CD4-positive, alpha-beta T cell (primary cell): ENCODE measurements around the gene P2RY13. TPM values are rescaled to one million over a fixed set of nuclear protein-coding genes. Genes with fewer than 3 reads are reported as not detected.

Experiments
- ATAC-seq: fragments of 200-7000 bp; cut with Tn5 transposase; one replicate; pipeline ENCODE4 v1.10.0; 2022; ENCODE audit warnings: mild to moderate bottlenecking; ENCODE audit not compliant: poor library complexity
- CTCF ChIA-PET: fragments of 350-600 bp; sonication (Branson Sonifier 250); formaldehyde crosslinking; loops from one replicate; lab custom pipeline; 2021; ENCODE audit warnings: antibody characterized with exemption, inconsistent platforms; lab: Charles Lee
- POLR2A ChIA-PET: fragments of 350-600 bp; sonication (Branson Sonifier 250); formaldehyde crosslinking; loops from one replicate; lab custom pipeline; 2021; ENCODE audit warnings: antibody characterized with exemption, inconsistent platforms; lab: Charles Lee
- DNase-seq, 14 experiments: peaks; one replicate each; pipeline ENCODE4 v3.0.0-alpha.2; 2013 to 2020; ENCODE audit warnings: mixed read lengths in 2 of 14
- H3K27ac ChIP-seq, 2 donors: one replicate each; pipeline versions ENCODE4 v1.5.1 to v1.7.0; 2013; ENCODE audit warnings: low read length in 2 of 2, low read depth in 1 of 2, mild to moderate bottlenecking in 1 of 2
- H3K27me3 ChIP-seq, 2 experiments: 1 replicate in 1 of 2; 2 replicates in 1 of 2; pipeline versions ENCODE4 v1.6.1 to v1.7.0; 2013; ENCODE audit warnings: low read length in 2 of 2, control low read depth in 1 of 2, mild to moderate bottlenecking in 1 of 2, moderate library complexity in 1 of 2; ENCODE audit not compliant: insufficient read depth in 2 of 2, control insufficient read depth in 1 of 2
- H3K36me3 ChIP-seq: one replicate; pipeline ENCODE4 v1.6.1; 2013; ENCODE audit warnings: low read length, control low read depth; ENCODE audit not compliant: insufficient read depth
- H3K4me1 ChIP-seq: one replicate; pipeline ENCODE4 v1.6.1; 2013; ENCODE audit warnings: low read length, control low read depth; ENCODE audit not compliant: insufficient read depth
- H3K4me3 ChIP-seq: one replicate; pipeline ENCODE4 v1.5.1; 2013; ENCODE audit warnings: mild to moderate bottlenecking, low read length, moderate library complexity
- H3K9me3 ChIP-seq, 2 experiments: 1 replicate in 1 of 2; 2 replicates in 1 of 2; pipeline versions ENCODE4 v1.6.1 to v1.7.0; 2013; ENCODE audit warnings: low read length in 2 of 2, mild to moderate bottlenecking in 2 of 2, control low read depth in 1 of 2, moderate library complexity in 1 of 2; ENCODE audit not compliant: control insufficient read depth in 1 of 2, insufficient read depth in 1 of 2
- H3K27ac Mint-ChIP-seq: one replicate; pipeline ENCODE4 v1.8.0; 2020; ENCODE audit warnings: mixed read lengths
- H3K27me3 Mint-ChIP-seq: one replicate; pipeline ENCODE4 v1.8.0; 2021; ENCODE audit warnings: mixed read lengths
- H3K36me3 Mint-ChIP-seq: one replicate; pipeline ENCODE4 v1.8.0; 2021; ENCODE audit warnings: low read depth, mixed read lengths
- H3K4me1 Mint-ChIP-seq: one replicate; pipeline ENCODE4 v1.8.0; 2021; ENCODE audit warnings: low read depth, mixed read lengths
- H3K4me3 Mint-ChIP-seq: one replicate; pipeline ENCODE4 v1.8.0; 2020; ENCODE audit warnings: mild to moderate bottlenecking, mixed read lengths
- H3K9me3 Mint-ChIP-seq: one replicate; pipeline ENCODE4 v1.8.0; 2020; ENCODE audit warnings: mixed read lengths
- intact Hi-C, 2 experiments: fragments of 100-400 bp; cut with DNase I in 1 of 2; cut with micrococcal nuclease in 1 of 2; formaldehyde crosslinking; loops; one replicate each; pipeline versions ENCODE4 v1.15.1 to v1.9.0; 2023 to 2025; cut with DNase I, micrococcal nuclease
- total RNA-seq, 174 experiments: library from RNA in 2 of 174; stranded (reverse) in 2 of 174; gene quantifications; one replicate each; pipeline ENCODE4 v1.2.3 and lab custom pipeline; 2021 to 2026
- TF ChIP-seq, protein P1 (sequence below): fragments of 200-600 bp; IDR thresholded peaks from one replicate; pipeline ENCODE4 v1.8.0; 2022; ENCODE audit warnings: antibody characterized with exemption, mild to moderate bottlenecking

P2RY13 gene
- total RNA-seq, 2 experiments from 2014 or later: 0.08 TPM; not detected in 1

DNA sequence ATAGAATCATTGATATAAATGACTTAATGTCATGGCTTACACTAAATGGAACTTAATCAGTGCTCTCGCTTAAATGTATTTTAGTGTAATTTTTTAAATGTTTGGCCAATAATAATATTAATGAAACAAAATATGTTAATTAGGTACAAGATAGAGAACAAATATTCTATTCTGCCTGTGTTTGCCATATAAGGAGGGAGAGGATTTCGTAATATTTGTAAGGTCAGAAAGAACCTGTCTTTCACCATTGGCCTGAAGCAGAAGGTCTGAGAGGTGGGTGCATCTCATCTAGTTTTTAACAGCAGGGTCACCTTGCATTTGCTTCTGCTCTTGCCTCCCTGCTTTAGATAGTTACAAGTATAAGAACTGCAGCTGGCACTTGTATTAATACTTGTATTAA, 15.2 kb downstream of the P2RY13 start:
- no peaks in the 10 kb centered on the region for H3K27me3 Mint-ChIP-seq
- H3K4me3 ChIP-seq: no peak overlapping the region
- intact Hi-C loops: no loop called here
- H3K4me1 ChIP-seq: no peaks in the 10 kb centered on the region
- ChIA-PET POLR2A (interaction anchor here (0.9 kb wide), 1 partner anchor 10 kb away, joined by 3 read pairs; no protein-coding TSS in a partner anchor), CTCF (interaction anchor here (1.0 kb wide), 1 partner anchor 10 kb away, joined by 3 read pairs; no protein-coding TSS in a partner anchor)
- no peaks in the 10 kb centered on the region for H3K36me3 ChIP-seq
- no peak overlapping the region for H3K4me3 Mint-ChIP-seq
- no peak for ATAC-seq
- H3K9me3 ChIP-seq: no peaks in the 10 kb centered on the region
- no peak overlapping the region for H3K27ac Mint-ChIP-seq
- no peaks in the 10 kb centered on the region for H3K36me3 Mint-ChIP-seq
- no peak for DNase-seq
- no peaks in the 10 kb centered on the region for H3K9me3 Mint-ChIP-seq
- H3K27me3 ChIP-seq: peaks cover 0 to 5% of the 10 kb centered on the region in 2 experiments
- TF ChIP-seq, protein P1, sequence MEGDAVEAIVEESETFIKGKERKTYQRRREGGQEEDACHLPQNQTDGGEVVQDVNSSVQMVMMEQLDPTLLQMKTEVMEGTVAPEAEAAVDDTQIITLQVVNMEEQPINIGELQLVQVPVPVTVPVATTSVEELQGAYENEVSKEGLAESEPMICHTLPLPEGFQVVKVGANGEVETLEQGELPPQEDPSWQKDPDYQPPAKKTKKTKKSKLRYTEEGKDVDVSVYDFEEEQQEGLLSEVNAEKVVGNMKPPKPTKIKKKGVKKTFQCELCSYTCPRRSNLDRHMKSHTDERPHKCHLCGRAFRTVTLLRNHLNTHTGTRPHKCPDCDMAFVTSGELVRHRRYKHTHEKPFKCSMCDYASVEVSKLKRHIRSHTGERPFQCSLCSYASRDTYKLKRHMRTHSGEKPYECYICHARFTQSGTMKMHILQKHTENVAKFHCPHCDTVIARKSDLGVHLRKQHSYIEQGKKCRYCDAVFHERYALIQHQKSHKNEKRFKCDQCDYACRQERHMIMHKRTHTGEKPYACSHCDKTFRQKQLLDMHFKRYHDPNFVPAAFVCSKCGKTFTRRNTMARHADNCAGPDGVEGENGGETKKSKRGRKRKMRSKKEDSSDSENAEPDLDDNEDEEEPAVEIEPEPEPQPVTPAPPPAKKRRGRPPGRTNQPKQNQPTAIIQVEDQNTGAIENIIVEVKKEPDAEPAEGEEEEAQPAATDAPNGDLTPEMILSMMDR: no peak
- no peak overlapping the region for H3K27ac ChIP-seq
- H3K4me1 Mint-ChIP-seq: no peaks in the 10 kb centered on the region

DNA sequence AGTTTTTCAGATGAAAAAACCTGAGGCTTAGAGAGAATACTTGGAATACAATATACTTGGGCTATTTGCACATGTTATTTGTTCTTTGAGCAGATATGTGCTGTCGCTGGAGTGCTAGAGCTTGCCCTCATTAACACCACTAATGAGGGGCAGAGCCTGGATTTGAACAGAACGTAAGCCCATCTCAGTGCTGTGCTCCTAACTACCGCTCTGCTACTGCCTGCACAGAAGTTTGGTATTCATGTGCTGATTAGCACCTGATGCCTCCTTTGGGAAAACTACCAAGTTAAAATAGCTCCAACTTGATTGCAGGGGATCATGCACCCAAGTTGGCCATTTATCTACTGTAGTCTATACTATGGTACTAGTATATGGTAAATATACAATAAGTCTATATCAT, 16.4 kb downstream of the P2RY13 start:
- Mint-ChIP-seq H3K27me3 (no peaks in the 10 kb centered on the region), H3K4me1 (no peaks in the 10 kb centered on the region), H3K9me3 (no peaks in the 10 kb centered on the region), H3K4me3 (no peak overlapping the region), H3K27ac (no peak overlapping the region), H3K36me3 (no peaks in the 10 kb centered on the region)
- TF ChIP-seq, protein P1: no peak
- intact Hi-C loops: no loop called here
- H3K4me3 ChIP-seq: no peak overlapping the region
- ChIA-PET CTCF (interaction anchor here (1.0 kb wide), 1 partner anchor 11 kb away, joined by 3 read pairs; no protein-coding TSS in a partner anchor), POLR2A (interaction anchor here (0.6 to 0.7 kb wide), 2 partner anchors 1209 to 1812 kb away, joined by 3 to 4 read pairs; no protein-coding TSS in a partner anchor)
- H3K36me3 ChIP-seq: no peaks in the 10 kb centered on the region
- ATAC-seq (no peak), DNase-seq (no peak)
- H3K27ac ChIP-seq: no peak overlapping the region
- H3K9me3 ChIP-seq: no peaks in the 10 kb centered on the region
- H3K4me1 ChIP-seq: no peaks in the 10 kb centered on the region
- H3K27me3 ChIP-seq: peaks cover 0 to 5% of the 10 kb centered on the region in 2 experiments

DNA sequence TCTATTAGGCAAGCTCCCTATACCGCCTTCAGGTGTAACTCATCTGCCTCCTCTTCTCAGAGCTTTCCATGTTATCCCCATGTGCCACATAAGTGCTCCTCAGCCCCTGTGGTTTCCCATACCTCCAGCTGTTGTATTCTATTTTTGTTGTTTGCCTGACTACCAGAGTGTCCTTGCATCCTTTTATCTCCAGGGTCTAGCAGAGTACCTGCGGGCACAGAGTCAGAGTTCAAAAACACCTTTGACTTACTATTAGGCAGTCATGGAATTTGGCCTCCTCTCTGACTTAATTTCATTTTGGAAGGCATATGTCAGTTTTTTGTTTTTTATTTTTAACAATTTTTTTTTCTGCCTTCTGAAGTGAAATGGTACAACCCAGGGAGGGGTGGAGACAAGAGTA, 19.8 kb downstream of the P2RY13 start:
- Histone ChIP-seq H3K9me3 (no peaks in the 10 kb centered on the region), H3K27ac (no peak overlapping the region), H3K27me3 (no peaks in the 10 kb centered on the region), H3K4me1 (peaks cover 4% of the 10 kb centered on the region), H3K4me3 (no peak overlapping the region), H3K36me3 (no peaks in the 10 kb centered on the region)
- ChIA-PET POLR2A (no interaction called here), CTCF (no interaction called here)
- intact Hi-C loops: no loop called here
- Mint-ChIP-seq H3K4me3 (no peak overlapping the region), H3K27ac (no peak overlapping the region), H3K36me3 (no peaks in the 10 kb centered on the region), H3K27me3 (no peaks in the 10 kb centered on the region), H3K4me1 (peaks cover 5% of the 10 kb centered on the region), H3K9me3 (no peaks in the 10 kb centered on the region)
- TF ChIP-seq, protein P1: no peak
- DNase-seq (no peak), ATAC-seq (no peak)
